Smooth muscle cell (in vitro differentiated cells): ENCODE results near the gene POLQ. TPM values are rescaled to one million over a fixed set of nuclear protein-coding genes. Genes with fewer than 3 reads are reported as not detected.

Source experiments
- DNase-seq: peaks from one replicate; lab custom pipeline; 2025; ENCODE audit not compliant: unreplicated experiment; lab: John Stamatoyannopoulos, UW
- H2AFZ ChIP-seq: fragments of 200-600 bp; sonication (generic); 2 replicates; pipeline ENCODE4 v1.6.0; 2016; ENCODE audit warnings: antibody characterized with exemption, low read depth, mild to moderate bottlenecking
- H3F3A ChIP-seq: fragments of 200-600 bp; sonication (generic); 2 replicates; pipeline ENCODE4 v1.6.0; 2017; ENCODE audit warnings: antibody characterized with exemption, low read depth
- H3K27ac ChIP-seq: fragments of 200-600 bp; sonication (generic); 2 replicates; pipeline ENCODE4 v1.5.1; 2016; ENCODE audit warnings: low read depth, mild to moderate bottlenecking
- H3K27me3 ChIP-seq: fragments of 200-600 bp; sonication (generic); 2 replicates; pipeline ENCODE4 v1.6.1; 2016; ENCODE audit warnings: low read depth, mild to moderate bottlenecking
- H3K36me3 ChIP-seq: fragments of 200-600 bp; sonication (generic); 2 replicates; pipeline ENCODE4 v1.5.1; 2016; ENCODE audit warnings: low read depth
- H3K4me1 ChIP-seq: fragments of 200-600 bp; sonication (generic); 2 replicates; pipeline ENCODE4 v1.5.1; 2016; ENCODE audit warnings: low read depth
- H3K4me2 ChIP-seq: fragments of 200-600 bp; sonication (generic); 2 replicates; pipeline ENCODE4 v1.6.0; 2016; ENCODE audit warnings: mild to moderate bottlenecking
- H3K4me3 ChIP-seq: fragments of 200-600 bp; sonication (generic); 2 replicates; pipeline ENCODE4 v1.5.1; 2016; ENCODE audit warnings: mild to moderate bottlenecking
- H3K79me2 ChIP-seq: fragments of 200-600 bp; sonication (generic); 2 replicates; pipeline ENCODE4 v1.6.0; 2016; ENCODE audit warnings: low read depth, mild to moderate bottlenecking
- H3K9ac ChIP-seq: fragments of 200-600 bp; sonication (generic); 2 replicates; pipeline ENCODE4 v1.6.0; 2016; ENCODE audit warnings: low read depth
- H3K9me3 ChIP-seq: fragments of 200-600 bp; sonication (generic); replicated peaks from 2 replicates; pipeline ENCODE4 v1.5.1; 2016; ENCODE audit warnings: low read depth
- H4K20me1 ChIP-seq: fragments of 200-600 bp; sonication (generic); 2 replicates; pipeline ENCODE4 v1.6.0; 2016; ENCODE audit warnings: low read depth
- WGBS: methylation state at CpG from one replicate; pipeline ENCODE4 v1.1.7; 2016; ENCODE audit warnings: low lambda C conversion rate; 5-methylcytosine and 5-hydroxymethylcytosine counted together
- polyA plus RNA-seq: library from polyadenylated mRNA; unstranded; fragments of >200 nt; fragmentation: Nextera tagmentation; extraction: Ambion mirVana; gene quantifications from 2 replicates; pipeline ENCODE4 v1.2.1, GENCODE V29; 2016
- total RNA-seq: library from RNA; depleted of rRNA; stranded (reverse); fragments of >200 nt; gene quantifications from 2 replicates; pipeline ENCODE4 v1.2.3, GENCODE V29; 2014
- TF ChIP-seq, protein P1 (sequence below): fragments of 200-600 bp; sonication (generic); IDR thresholded peaks from 2 replicates; pipeline ENCODE4 v1.5.1; 2017; ENCODE audit warnings: borderline replicate concordance, mild to moderate bottlenecking, antibody characterized with exemption; ENCODE audit not compliant: insufficient read depth, poor library complexity, severe bottlenecking

Gene POLQ
- total and polyA plus RNA-seq, 2 experiments from 2014 or later = 1.8 to 4.0 TPM

GRCh38 chr3:121504618-121505017 lies 41.2 kb downstream of the POLQ start:
- no peaks in the 10 kb centered on the region for H3F3A ChIP-seq
- no peak overlapping the region for H3K9ac ChIP-seq
- 96% methylated on average over 2 of the region's 2 CpGs for WGBS
- H3K36me3 ChIP-seq = no peaks in the 10 kb centered on the region
- H2AFZ ChIP-seq = no peak overlapping the region
- no peak for DNase-seq
- no peaks in the 10 kb centered on the region for H4K20me1 ChIP-seq
- H3K4me3 ChIP-seq = no peak overlapping the region
- H3K79me2 ChIP-seq = no peaks in the 10 kb centered on the region
- H3K27ac ChIP-seq = no peak overlapping the region
- H3K4me2 ChIP-seq = no peak overlapping the region
- TF ChIP-seq, protein P1, sequence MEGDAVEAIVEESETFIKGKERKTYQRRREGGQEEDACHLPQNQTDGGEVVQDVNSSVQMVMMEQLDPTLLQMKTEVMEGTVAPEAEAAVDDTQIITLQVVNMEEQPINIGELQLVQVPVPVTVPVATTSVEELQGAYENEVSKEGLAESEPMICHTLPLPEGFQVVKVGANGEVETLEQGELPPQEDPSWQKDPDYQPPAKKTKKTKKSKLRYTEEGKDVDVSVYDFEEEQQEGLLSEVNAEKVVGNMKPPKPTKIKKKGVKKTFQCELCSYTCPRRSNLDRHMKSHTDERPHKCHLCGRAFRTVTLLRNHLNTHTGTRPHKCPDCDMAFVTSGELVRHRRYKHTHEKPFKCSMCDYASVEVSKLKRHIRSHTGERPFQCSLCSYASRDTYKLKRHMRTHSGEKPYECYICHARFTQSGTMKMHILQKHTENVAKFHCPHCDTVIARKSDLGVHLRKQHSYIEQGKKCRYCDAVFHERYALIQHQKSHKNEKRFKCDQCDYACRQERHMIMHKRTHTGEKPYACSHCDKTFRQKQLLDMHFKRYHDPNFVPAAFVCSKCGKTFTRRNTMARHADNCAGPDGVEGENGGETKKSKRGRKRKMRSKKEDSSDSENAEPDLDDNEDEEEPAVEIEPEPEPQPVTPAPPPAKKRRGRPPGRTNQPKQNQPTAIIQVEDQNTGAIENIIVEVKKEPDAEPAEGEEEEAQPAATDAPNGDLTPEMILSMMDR = no peak
- H3K9me3 ChIP-seq = no peaks in the 10 kb centered on the region
- no peaks in the 10 kb centered on the region for H3K27me3 ChIP-seq
- no peaks in the 10 kb centered on the region for H3K4me1 ChIP-seq

GRCh38 chr3:121496786-121497185 lies 49.0 kb downstream of the POLQ start:
- Histone ChIP-seq H3K79me2 (no peaks in the 10 kb centered on the region), H3K27me3 (no peaks in the 10 kb centered on the region), H3F3A (no peaks in the 10 kb centered on the region), H3K4me2 (no peak overlapping the region), H4K20me1 (no peaks in the 10 kb centered on the region), H3K4me3 (no peak overlapping the region), H3K36me3 (no peaks in the 10 kb centered on the region), H3K27ac (no peak overlapping the region), H3K9me3 (no peaks in the 10 kb centered on the region), H3K4me1 (no peaks in the 10 kb centered on the region), H2AFZ (no peak overlapping the region), H3K9ac (no peak overlapping the region)
- TF ChIP-seq, protein P1 = no peak
- DNase-seq = no peak
- WGBS = 97% methylated on average over 4 of the region's 4 CpGs

DNA sequence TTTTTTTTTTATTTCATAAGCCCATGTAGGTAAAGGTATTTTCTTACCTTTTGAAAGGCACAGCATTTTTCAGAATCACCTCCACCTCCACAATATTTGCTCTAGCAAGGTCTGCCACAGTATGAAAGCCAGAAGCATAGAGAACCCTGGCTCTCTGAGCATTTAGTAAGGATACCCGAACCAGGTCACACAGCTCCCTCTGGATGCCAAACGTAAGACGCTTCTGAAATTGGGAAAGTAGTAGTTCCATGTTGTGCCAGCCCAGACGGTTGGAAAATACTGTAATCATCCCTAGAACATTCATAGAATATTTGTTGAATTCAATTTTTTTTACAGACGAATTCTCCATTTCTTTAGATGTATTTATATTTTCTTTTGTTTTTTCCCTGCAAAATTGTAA lies 52.4 kb downstream of the POLQ start:
- TF ChIP-seq, protein P1 = no peak
- no peaks in the 10 kb centered on the region for H4K20me1 ChIP-seq
- no peaks in the 10 kb centered on the region for H3K27me3 ChIP-seq

DNA sequence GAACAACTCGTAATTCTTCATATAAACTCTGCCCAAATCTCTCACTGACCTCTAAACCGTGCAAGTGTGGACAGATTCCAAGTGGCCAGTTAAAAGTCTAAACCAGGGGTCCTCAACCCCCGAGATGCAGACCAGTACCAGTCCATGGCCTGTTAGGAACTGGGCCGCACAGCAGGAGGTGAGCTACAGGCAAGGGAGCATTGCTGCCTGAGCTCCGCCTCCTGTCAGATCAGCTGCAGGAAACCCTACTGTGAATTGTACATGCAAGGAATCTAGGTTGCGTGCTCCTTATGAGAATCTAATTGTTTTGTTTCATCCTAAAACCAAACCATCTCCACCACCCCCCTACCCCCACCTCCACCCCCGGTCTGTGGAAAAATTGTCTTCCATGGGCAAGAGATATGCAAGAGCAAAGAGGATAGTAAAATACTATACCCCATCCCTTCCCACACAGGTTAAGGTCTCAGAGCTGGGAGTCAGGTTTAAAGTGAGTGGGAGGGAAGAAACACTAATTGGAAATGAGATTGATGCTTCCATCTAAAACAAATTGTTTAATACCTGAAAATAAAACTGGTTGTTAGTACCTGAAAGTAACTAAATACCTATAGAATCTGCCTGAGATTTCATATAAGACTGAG lies 54.0 kb downstream of the POLQ start:
- 96% methylated on average over 7 of the region's 7 CpGs for WGBS
- H3K4me3 ChIP-seq = no peak overlapping the region
- H2AFZ ChIP-seq = no peak overlapping the region
- H3K27me3 ChIP-seq = no peaks in the 10 kb centered on the region
- TF ChIP-seq, protein P1 = no peak
- no peaks in the 10 kb centered on the region for H3K79me2 ChIP-seq
- H3K9ac ChIP-seq = no peak overlapping the region
- H3K36me3 ChIP-seq = no peaks in the 10 kb centered on the region
- no peaks in the 10 kb centered on the region for H3F3A ChIP-seq
- H3K4me2 ChIP-seq = no peak overlapping the region
- no peaks in the 10 kb centered on the region for H3K4me1 ChIP-seq
- no peaks in the 10 kb centered on the region for H3K9me3 ChIP-seq
- H4K20me1 ChIP-seq = no peaks in the 10 kb centered on the region
- DNase-seq = no peak
- H3K27ac ChIP-seq = no peak overlapping the region

More for the DNA sequence above, 52.4 kb downstream of the POLQ start:
- Histone ChIP-seq H3K27ac (no peak overlapping the region), H3K9ac (no peak overlapping the region), H3K4me1 (no peaks in the 10 kb centered on the region), H2AFZ (no peak overlapping the region), H3K79me2 (no peaks in the 10 kb centered on the region), H3K4me3 (no peak overlapping the region), H3K36me3 (no peaks in the 10 kb centered on the region), H3K9me3 (no peaks in the 10 kb centered on the region), H3F3A (no peaks in the 10 kb centered on the region), H3K4me2 (no peak overlapping the region)
- WGBS = 94% methylated on average over 5 of the region's 5 CpGs
- no peak for DNase-seq
